Right atrium auricular region (tissue), 2 donors: ENCODE results near the gene NAT8L. TPM values are rescaled to one million over a fixed set of nuclear protein-coding genes. Genes with fewer than 3 reads are reported as not detected.
"Not testable (repeated sequence)": the region's sequence is repeated elsewhere in the genome, so short reads cannot be mapped to it uniquely, and the experiment has no call there.

Experiments used
- DNase-seq: peaks from one replicate; pipeline ENCODE4 v3.0.0-alpha.2; 2019; ENCODE audit warnings: low spot score
- H3K27ac ChIP-seq, 2 donors: fragments of 200-600 bp; sonication (generic); 1 replicate in 1 of 2; 2 replicates in 1 of 2; pipeline ENCODE4 v1.5.1; 2016 to 2019
- H3K27me3 ChIP-seq, 2 donors: fragments of 200-600 bp; sonication (generic); one replicate each; pipeline versions ENCODE4 v1.5.1 to v1.6.0; 2017 to 2019
- H3K36me3 ChIP-seq: fragments of 200-600 bp; sonication (generic); one replicate; pipeline ENCODE4 v1.5.1; 2016
- H3K4me1 ChIP-seq, 2 donors: fragments of 200-600 bp; sonication (generic); one replicate each; pipeline versions ENCODE4 v1.5.1 to v1.6.0; 2017 to 2019
- H3K4me3 ChIP-seq, 2 donors: fragments of 200-600 bp; sonication (generic); 1 replicate in 1 of 2; 2 replicates in 1 of 2; pipeline ENCODE4 v1.5.1; 2017 to 2019; ENCODE audit warnings: mild to moderate bottlenecking in 1 of 2, moderate library complexity in 1 of 2
- H3K9me3 ChIP-seq, 2 donors: fragments of 200-600 bp; sonication (generic); one replicate each; pipeline ENCODE4 v1.5.1; 2019
- total RNA-seq, 2 donors: library from RNA; depleted of rRNA; stranded (reverse); fragments of >200 nt; gene quantifications; one replicate each; pipeline ENCODE4 v1.1.0, GENCODE V29; 2016
- TF ChIP-seq, protein P1 (sequence below), 2 donors: fragments of 200-600 bp; sonication (generic); IDR thresholded peaks; one replicate each; pipeline ENCODE4 v1.5.1; 2019; ENCODE audit warnings: antibody characterized with exemption in 2 of 2

NAT8L gene
- total RNA-seq, 2 donors from 2014 or later = 3.0 to 3.2 TPM

DNA sequence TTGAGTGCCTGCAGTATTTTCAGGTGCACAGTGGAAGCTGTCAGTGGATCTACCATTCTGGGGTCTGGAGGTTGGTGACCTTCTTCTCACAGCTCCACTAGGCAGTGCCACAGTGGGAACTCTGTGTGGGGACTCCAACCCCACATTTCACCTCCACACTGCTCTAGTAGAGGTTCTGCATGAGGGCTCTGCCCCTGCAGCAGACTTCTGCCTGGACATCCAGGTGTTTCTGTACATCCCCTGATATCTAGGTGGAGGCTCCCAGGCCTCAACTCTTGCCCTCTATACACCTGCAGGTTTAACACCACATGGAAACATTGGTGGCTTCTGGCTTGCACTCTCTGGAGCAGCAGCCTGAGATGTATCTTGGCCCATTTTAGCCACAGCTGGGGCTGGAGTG is 33.3 kb upstream of the NAT8L start:
- no peaks in the 10 kb centered on the region for H3K36me3 ChIP-seq
- H3K27ac ChIP-seq = no peak overlapping the region
- H3K4me3 ChIP-seq = no peak overlapping the region
- no peaks in the 10 kb centered on the region for H3K9me3 ChIP-seq
- TF ChIP-seq, protein P1, sequence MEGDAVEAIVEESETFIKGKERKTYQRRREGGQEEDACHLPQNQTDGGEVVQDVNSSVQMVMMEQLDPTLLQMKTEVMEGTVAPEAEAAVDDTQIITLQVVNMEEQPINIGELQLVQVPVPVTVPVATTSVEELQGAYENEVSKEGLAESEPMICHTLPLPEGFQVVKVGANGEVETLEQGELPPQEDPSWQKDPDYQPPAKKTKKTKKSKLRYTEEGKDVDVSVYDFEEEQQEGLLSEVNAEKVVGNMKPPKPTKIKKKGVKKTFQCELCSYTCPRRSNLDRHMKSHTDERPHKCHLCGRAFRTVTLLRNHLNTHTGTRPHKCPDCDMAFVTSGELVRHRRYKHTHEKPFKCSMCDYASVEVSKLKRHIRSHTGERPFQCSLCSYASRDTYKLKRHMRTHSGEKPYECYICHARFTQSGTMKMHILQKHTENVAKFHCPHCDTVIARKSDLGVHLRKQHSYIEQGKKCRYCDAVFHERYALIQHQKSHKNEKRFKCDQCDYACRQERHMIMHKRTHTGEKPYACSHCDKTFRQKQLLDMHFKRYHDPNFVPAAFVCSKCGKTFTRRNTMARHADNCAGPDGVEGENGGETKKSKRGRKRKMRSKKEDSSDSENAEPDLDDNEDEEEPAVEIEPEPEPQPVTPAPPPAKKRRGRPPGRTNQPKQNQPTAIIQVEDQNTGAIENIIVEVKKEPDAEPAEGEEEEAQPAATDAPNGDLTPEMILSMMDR (IDR thresholded peaks at IDR 0.05) = no peak
- H3K27me3 ChIP-seq = no peaks in the 10 kb centered on the region
- DNase-seq = no peak
- no peaks in the 10 kb centered on the region for H3K4me1 ChIP-seq

DNA sequence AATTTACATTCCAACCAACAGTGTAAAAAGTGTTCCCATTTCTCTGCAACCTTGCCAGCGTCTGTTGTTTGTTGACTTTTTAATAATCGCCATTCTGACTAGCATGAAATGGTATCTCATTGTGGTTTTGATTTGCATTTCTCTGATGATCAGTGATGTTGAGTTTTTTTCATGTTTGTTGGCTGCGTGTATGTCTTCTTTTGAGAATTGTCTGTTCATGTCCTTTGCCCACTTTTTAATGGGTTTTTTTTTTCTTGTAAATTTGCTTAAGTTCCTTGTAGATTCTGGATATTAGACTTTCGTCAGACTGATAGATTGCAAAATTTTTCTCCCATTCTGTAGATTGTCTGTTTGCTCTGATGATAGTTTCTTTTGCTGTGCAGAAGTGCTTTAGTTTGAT is 32.0 kb upstream of the NAT8L start:
- DNase-seq, H3K4me3 ChIP-seq, H3K36me3 ChIP-seq, H3K27me3 ChIP-seq, H3K9me3 ChIP-seq, H3K27ac ChIP-seq, H3K4me1 ChIP-seq: not testable (repeated sequence)

DNA sequence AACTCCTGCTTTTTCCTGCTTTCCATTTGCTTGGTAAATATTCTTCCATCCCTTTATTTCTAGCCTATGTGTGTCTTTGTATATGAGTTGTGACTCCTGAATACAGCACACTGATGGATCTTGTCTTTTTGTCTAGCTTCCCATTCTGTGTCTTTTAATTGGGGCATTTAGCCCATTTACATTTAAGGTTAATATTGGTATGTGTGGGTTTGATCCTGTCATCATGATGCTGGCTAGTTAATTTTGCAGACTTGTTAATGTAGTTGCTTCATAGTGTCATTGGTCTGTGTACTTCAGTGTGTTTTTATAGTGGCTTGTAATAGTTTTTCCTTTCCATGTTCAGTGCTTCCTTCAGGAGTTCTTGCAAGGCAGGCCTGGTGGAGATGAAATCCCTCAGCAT is 28.0 kb upstream of the NAT8L start:
- H3K4me1 ChIP-seq, H3K27me3 ChIP-seq, H3K9me3 ChIP-seq, H3K4me3 ChIP-seq, H3K27ac ChIP-seq, DNase-seq, H3K36me3 ChIP-seq: not testable (repeated sequence)

DNA sequence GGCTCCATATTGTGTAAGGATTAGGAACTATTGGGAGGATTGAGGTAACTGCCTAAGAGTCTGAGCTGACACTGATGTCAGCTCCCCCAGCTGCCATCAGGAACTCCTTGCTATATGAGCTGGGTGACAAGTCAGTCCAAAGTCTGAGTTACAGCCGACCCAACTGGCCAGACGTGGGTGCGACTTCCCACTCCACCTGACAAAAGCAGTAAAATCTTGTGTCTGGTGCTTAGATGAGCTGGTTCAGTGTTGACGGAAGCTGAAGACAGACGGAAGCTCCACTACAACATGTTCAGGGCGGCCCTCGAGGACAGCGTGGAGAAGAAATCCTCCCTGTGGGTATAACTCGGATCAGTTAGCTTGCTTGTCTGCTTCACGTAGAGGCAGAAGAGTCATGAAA is 22.8 kb upstream of the NAT8L start:
- H3K27ac ChIP-seq = no peak overlapping the region
- peaks cover 12% of the 10 kb centered on the region in 2 donors for H3K27me3 ChIP-seq
- H3K9me3 ChIP-seq = no peaks in the 10 kb centered on the region
- peaks cover 0 to 12% of the 10 kb centered on the region in 2 donors for H3K4me1 ChIP-seq
- TF ChIP-seq, protein P1 (IDR thresholded peaks at IDR 0.05) = no peak
- no peaks in the 10 kb centered on the region for H3K36me3 ChIP-seq
- DNase-seq = no peak
- no peak overlapping the region for H3K4me3 ChIP-seq

DNA sequence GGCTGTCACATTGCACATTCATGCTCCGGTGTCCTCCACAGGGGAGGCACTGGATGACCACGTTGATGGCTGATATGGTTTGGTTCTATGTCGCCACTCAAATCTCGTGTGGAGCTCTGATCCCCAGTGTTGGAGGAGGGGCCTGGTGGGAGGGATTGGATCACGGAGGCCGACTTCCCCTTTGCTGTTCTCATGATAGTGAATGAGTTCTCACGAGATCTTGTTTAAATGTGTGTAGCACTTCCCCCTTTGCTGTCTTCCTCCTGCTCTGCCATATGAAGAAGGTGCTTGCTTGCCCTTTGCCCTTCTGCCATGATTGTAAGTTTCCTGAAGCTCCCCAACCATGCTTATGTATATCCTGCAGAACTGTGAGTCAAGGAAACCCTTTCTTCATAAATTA is 22.3 kb upstream of the NAT8L start:
- TF ChIP-seq, protein P1 (IDR thresholded peaks at IDR 0.05) = no peak
- peaks cover 15 to 17% of the 10 kb centered on the region in 2 donors for H3K27me3 ChIP-seq

DNA sequence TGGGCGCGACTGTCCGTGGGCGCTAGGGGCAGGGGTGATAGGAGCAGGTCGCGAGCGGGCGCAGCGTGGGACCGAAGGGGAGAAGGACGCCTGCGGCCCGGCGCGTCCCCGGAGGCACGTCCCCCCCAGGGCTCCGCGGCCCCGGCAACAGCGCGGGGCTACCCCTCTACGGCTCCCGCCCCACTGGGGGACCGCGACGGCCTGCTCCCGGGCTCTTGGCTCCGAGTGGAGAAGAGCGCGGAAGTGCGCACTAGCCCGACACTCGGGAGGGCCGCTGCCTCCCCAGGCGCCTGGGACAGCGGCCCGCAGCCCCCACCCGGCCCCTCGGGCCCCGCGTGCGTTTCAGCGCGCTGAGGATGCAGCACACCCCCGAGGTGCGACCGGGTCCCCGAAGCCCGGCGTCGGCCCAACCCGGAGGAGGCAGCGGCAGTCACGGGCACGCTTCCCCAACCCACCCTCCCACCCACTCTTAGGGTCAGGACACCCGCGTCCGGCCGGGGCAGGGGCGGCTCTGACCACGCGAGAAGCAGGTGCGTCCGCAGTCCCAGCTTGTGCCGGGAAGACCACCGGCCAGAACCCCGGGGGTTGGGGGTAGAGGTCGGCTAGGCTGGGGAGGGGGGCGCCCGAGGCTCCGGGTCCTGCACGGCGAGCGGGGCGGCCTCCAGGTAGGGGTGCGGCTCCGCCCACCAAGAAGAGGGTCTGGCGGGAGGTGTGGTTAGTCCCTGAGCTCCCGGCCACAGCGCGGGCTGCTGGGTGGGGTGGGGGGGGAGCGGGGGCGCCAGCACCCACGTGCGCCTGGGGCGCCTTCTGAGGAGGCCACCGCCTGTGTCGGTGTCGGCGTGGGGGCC is 18.5 kb upstream of the NAT8L start:
- H3K27me3 ChIP-seq = peaks cover 15 to 19% of the 10 kb centered on the region in 2 donors
- DNase-seq = no peak
- no peak overlapping the region for H3K27ac ChIP-seq
- H3K4me3 ChIP-seq = peak overlapping the region; percentile 65 to 71
- H3K9me3 ChIP-seq = no peaks in the 10 kb centered on the region
- peaks cover 0 to 25% of the 10 kb centered on the region in 2 donors for H3K4me1 ChIP-seq
- no peaks in the 10 kb centered on the region for H3K36me3 ChIP-seq
- TF ChIP-seq, protein P1 (IDR thresholded peaks at IDR 0.05) = no peak

More for the DNA sequence above, 22.3 kb upstream of the NAT8L start:
- Histone ChIP-seq H3K4me3 (no peak overlapping the region), H3K27ac (no peak overlapping the region), H3K9me3 (no peaks in the 10 kb centered on the region), H3K36me3 (no peaks in the 10 kb centered on the region), H3K4me1 (peaks cover 0 to 17% of the 10 kb centered on the region in 2 donors)
- DNase-seq = no peak
